Endodermal cell (in vitro differentiated cells): ENCODE results near the gene PRDX4. TPM values are rescaled to one million over a fixed set of nuclear protein-coding genes. Genes with fewer than 3 reads are reported as not detected.

Experiments used
- DNase-seq: peaks from one replicate; pipeline ENCODE4 v3.0.0-alpha.2; 2017
- H3K27ac ChIP-seq: 2 replicates; pipeline ENCODE4 v1.5.1; 2013; ENCODE audit warnings: mild to moderate bottlenecking, low read depth, low read length, moderate library complexity
- H3K27me3 ChIP-seq: 2 replicates; pipeline ENCODE4 v1.6.1; 2013; ENCODE audit warnings: mild to moderate bottlenecking, low read length, moderate library complexity; ENCODE audit not compliant: insufficient read depth, control insufficient read depth, poor library complexity, severe bottlenecking
- H3K36me3 ChIP-seq: 2 replicates; pipeline ENCODE4 v1.7.0; 2013; ENCODE audit warnings: mild to moderate bottlenecking, low read length, moderate library complexity; ENCODE audit not compliant: control insufficient read depth, insufficient read depth
- H3K4me1 ChIP-seq: one replicate; pipeline ENCODE4 v1.7.0; 2013; ENCODE audit warnings: low read length; ENCODE audit not compliant: control insufficient read depth, insufficient read depth
- H3K4me3 ChIP-seq: 2 replicates; pipeline ENCODE4 v1.5.1; 2013; ENCODE audit warnings: mild to moderate bottlenecking, low read length, moderate library complexity
- H3K9ac ChIP-seq: 2 replicates; pipeline ENCODE4 v1.6.1; 2013; ENCODE audit warnings: mild to moderate bottlenecking, low read length, moderate library complexity; ENCODE audit not compliant: poor library complexity, severe bottlenecking; ENCODE audit errors: extremely low read depth
- H3K9me3 ChIP-seq: 2 replicates; pipeline ENCODE4 v1.6.1; 2013; ENCODE audit warnings: mild to moderate bottlenecking, low read length, moderate library complexity; ENCODE audit not compliant: control insufficient read depth
- H3K27ac Mint-ChIP-seq: 2 replicates; pipeline ENCODE4 v1.8.0; 2020; ENCODE audit warnings: mixed read lengths
- H3K27me3 Mint-ChIP-seq: 2 replicates; pipeline ENCODE4 v1.8.0; 2021; ENCODE audit warnings: mild to moderate bottlenecking, mixed read lengths; ENCODE audit not compliant: insufficient read depth
- H3K36me3 Mint-ChIP-seq: 2 replicates; pipeline ENCODE4 v1.8.0; 2020; ENCODE audit warnings: low read depth, mixed read lengths
- H3K4me1 Mint-ChIP-seq: 2 replicates; pipeline ENCODE4 v1.8.0; 2020; ENCODE audit warnings: mixed read lengths
- H3K4me3 Mint-ChIP-seq: 2 replicates; pipeline ENCODE4 v1.8.0; 2020; ENCODE audit warnings: mild to moderate bottlenecking, moderate library complexity, mixed read lengths
- H3K9me3 Mint-ChIP-seq: 2 replicates; pipeline ENCODE4 v1.8.0; 2020; ENCODE audit warnings: mild to moderate bottlenecking, mixed read lengths
- WGBS, 2 experiments: methylation state at CpG; one replicate each; pipeline versions ENCODE4 v1.1.5 to v1.1.7; 2013; ENCODE audit warnings: missing lambda C conversion rate in 2 of 2, mixed read lengths in 1 of 2; ENCODE audit not compliant: insufficient coverage in 1 of 2, insufficient read length in 1 of 2; 5-methylcytosine and 5-hydroxymethylcytosine counted together
- total RNA-seq, 2 donors: library from RNA; stranded (reverse); fragmentation: NEBNext Ultra II Directional in 1 of 2; extraction: Animal tissue kit (Norgen Biotek cat#: 25700) in 1 of 2; gene quantifications; 2 replicates in 1 of 2; 3 replicates in 1 of 2; pipeline ENCODE4 v1.2.1, GENCODE V29; 2021
- TF ChIP-seq, protein P1 (sequence below): fragments of 200-600 bp; sonication (generic); conservative IDR thresholded peaks from 2 replicates; pipeline ENCODE4 v1.5.0; 2021; ENCODE audit warnings: antibody characterized with exemption, mild to moderate bottlenecking

The PRDX4 gene
- total RNA-seq, 2 donors from 2014 or later: 128 to 241 TPM

DNA sequence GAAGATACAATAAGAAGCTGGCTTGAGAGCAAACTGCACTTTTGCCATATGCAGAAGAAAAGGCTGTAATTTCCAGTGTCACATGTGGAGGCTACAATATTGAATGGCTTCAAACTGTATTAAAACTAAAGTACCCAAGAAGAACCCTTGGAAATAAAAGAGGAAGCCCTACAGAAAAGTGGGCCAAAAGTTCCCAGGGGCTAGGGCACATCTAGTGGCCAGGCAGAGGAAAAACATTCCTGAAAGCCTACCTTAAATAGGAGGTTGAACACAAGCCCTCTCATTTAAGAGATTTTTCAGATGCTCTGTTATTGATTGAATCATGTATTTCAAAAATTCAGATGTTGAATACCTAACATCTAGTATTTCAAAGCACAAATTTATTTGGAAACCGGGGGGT, 40.6 kb upstream of the PRDX4 start:
- no peak overlapping the region for H3K4me3 Mint-ChIP-seq
- H3K36me3 Mint-ChIP-seq: no peaks in the 10 kb centered on the region
- H3K9me3 Mint-ChIP-seq: no peaks in the 10 kb centered on the region
- H3K27ac Mint-ChIP-seq: no peak overlapping the region
- TF ChIP-seq, protein P1, sequence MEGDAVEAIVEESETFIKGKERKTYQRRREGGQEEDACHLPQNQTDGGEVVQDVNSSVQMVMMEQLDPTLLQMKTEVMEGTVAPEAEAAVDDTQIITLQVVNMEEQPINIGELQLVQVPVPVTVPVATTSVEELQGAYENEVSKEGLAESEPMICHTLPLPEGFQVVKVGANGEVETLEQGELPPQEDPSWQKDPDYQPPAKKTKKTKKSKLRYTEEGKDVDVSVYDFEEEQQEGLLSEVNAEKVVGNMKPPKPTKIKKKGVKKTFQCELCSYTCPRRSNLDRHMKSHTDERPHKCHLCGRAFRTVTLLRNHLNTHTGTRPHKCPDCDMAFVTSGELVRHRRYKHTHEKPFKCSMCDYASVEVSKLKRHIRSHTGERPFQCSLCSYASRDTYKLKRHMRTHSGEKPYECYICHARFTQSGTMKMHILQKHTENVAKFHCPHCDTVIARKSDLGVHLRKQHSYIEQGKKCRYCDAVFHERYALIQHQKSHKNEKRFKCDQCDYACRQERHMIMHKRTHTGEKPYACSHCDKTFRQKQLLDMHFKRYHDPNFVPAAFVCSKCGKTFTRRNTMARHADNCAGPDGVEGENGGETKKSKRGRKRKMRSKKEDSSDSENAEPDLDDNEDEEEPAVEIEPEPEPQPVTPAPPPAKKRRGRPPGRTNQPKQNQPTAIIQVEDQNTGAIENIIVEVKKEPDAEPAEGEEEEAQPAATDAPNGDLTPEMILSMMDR: peak; percentile 73
- no peak for DNase-seq
- H3K27me3 ChIP-seq: no peaks in the 10 kb centered on the region
- no peaks in the 10 kb centered on the region for H3K27me3 Mint-ChIP-seq
- H3K4me3 ChIP-seq: no peak overlapping the region
- H3K9ac ChIP-seq: no peak overlapping the region
- H3K27ac ChIP-seq: no peak overlapping the region
- H3K36me3 ChIP-seq: no peaks in the 10 kb centered on the region
- H3K4me1 ChIP-seq: no peaks in the 10 kb centered on the region
- H3K4me1 Mint-ChIP-seq: no peaks in the 10 kb centered on the region
- WGBS, 2 experiments: no CpG with 5 or more reads among the region's 1 CpG
- H3K9me3 ChIP-seq: no peaks in the 10 kb centered on the region

DNA sequence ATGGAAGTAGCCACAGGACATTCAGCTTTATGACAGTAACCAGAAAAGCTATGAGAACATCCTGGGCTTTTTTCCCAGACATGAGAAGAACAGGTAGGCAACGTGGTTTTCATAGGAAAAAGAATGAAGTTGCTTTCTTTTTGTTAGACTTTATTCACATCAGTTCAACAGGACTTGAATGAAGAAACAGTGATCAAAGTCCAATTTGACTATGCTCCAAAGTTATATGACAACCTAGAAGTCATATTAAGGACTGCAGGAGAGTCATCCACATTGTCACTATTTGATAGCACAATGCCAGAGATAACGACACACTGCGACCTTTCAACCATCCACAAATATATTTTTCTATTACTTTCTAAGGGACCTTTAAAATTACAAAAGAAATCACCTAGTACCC, 39.2 kb upstream of the PRDX4 start:
- DNase-seq: no peak
- no peak overlapping the region for H3K27ac Mint-ChIP-seq
- Histone ChIP-seq H3K27me3 (no peaks in the 10 kb centered on the region), H3K9me3 (no peaks in the 10 kb centered on the region), H3K4me1 (no peaks in the 10 kb centered on the region), H3K36me3 (no peaks in the 10 kb centered on the region), H3K4me3 (no peak overlapping the region), H3K9ac (no peak overlapping the region), H3K27ac (no peak overlapping the region)
- H3K4me3 Mint-ChIP-seq: no peak overlapping the region
- no peaks in the 10 kb centered on the region for H3K27me3 Mint-ChIP-seq
- H3K4me1 Mint-ChIP-seq: no peaks in the 10 kb centered on the region
- 97% methylated on average over 3 of the region's 3 CpGs; no CpG with 5 or more reads in 1 of the 2 experiments for WGBS, 2 experiments
- TF ChIP-seq, protein P1: no peak
- H3K9me3 Mint-ChIP-seq: no peaks in the 10 kb centered on the region
- H3K36me3 Mint-ChIP-seq: no peaks in the 10 kb centered on the region

DNA sequence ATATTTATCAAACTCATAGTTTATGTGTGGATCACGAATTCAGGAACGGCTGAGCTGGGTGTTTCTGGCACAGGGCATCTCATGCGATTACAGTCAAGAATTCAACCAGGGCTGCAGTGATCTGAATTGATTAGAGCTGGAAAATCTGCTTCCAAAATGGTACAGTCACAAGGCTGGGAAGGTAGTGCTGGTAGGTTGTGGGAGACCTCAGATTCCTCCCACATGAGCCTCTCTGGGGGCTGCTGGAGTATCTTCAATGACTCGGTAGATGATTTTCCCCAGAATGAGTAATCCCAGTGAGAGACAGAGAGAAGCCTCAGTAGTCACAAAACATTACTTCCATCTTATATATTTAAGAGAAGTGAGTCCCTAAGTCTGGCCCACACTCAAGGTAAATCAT, 36.2 kb upstream of the PRDX4 start:
- no peak overlapping the region for H3K27ac ChIP-seq
- no peak overlapping the region for H3K4me3 ChIP-seq
- H3K9me3 ChIP-seq: no peaks in the 10 kb centered on the region
- 91% methylated on average over 4 of the region's 4 CpGs; no CpG with 5 or more reads in 1 of the 2 experiments for WGBS, 2 experiments
- DNase-seq: no peak
- Mint-ChIP-seq H3K27me3 (no peaks in the 10 kb centered on the region), H3K27ac (no peak overlapping the region), H3K9me3 (no peaks in the 10 kb centered on the region), H3K4me1 (no peaks in the 10 kb centered on the region), H3K4me3 (no peak overlapping the region), H3K36me3 (no peaks in the 10 kb centered on the region)
- H3K27me3 ChIP-seq: no peaks in the 10 kb centered on the region
- H3K4me1 ChIP-seq: no peaks in the 10 kb centered on the region
- no peaks in the 10 kb centered on the region for H3K36me3 ChIP-seq
- TF ChIP-seq, protein P1: no peak
- no peak overlapping the region for H3K9ac ChIP-seq
